ENCODE data around the gene STX12.
"Not testable (repeated sequence)": the region's sequence is repeated elsewhere in the genome, so short reads cannot be mapped to it uniquely, and the experiment has no call there.

- not testable (repeated sequence) for TF ChIP-seq CTCF, POLR2A (IDR thresholded peaks at IDR 0.05)
These were observed 2.3 kb downstream of the STX12 start for GRCh38 chr1:27775336-27775735.
